Neural progenitor cell (in vitro differentiated cells): ENCODE results near the gene CRACR2B.

Source experiments
- CTCF ChIP-seq: fragments of 200-600 bp; sonication (generic); IDR thresholded peaks from 2 replicates; pipeline ENCODE4 v1.5.1; 2017; ENCODE audit warnings: antibody characterized with exemption, mild to moderate bottlenecking
- EZH2phosphoT487 ChIP-seq: fragments of 200-600 bp; sonication (generic); IDR thresholded peaks from 2 replicates; pipeline ENCODE4 v1.6.1; 2017; ENCODE audit warnings: antibody characterized with exemption

- no peak for TF ChIP-seq CTCF
- no peak for TF ChIP-seq EZH2phosphoT487
Measured at GRCh38 chr11:789943-790342, 37.8 kb upstream of the CRACR2B start, which contains the start of gene CEND1.
